ENCODE results near the gene ACACB.

DNA sequence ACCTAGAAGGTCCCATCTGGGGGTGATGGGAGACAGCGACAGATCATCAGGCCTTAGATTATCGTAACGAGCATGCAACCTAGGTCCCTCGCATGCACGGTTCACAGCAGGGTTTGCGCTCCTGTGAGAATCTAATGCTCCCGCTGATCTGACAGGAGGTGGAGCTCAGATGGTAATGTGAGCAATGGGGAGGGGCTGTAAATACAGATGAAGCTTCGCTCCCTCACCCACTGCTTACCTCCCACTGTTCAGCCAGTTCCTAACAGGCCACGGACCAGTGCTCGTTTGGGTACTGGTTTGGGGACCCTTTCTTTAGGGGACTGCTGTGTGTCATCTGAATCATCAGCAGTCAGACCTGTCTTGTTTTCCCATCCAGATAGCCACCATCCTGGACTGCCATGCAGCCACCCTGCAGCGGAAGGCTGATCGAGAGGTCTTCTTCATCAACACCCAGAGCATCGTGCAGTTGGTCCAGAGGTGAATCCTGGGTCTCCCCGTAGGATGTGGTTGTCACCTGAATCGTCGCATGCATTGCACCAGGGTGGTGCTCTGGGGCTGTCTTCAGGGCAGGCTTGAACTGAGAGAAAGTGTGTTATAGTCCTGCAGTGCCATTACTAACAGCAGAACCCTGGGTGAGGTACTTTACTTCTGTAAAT is 96.2 kb downstream of the ACACB start:
- TF ChIP-seq, protein P1, sequence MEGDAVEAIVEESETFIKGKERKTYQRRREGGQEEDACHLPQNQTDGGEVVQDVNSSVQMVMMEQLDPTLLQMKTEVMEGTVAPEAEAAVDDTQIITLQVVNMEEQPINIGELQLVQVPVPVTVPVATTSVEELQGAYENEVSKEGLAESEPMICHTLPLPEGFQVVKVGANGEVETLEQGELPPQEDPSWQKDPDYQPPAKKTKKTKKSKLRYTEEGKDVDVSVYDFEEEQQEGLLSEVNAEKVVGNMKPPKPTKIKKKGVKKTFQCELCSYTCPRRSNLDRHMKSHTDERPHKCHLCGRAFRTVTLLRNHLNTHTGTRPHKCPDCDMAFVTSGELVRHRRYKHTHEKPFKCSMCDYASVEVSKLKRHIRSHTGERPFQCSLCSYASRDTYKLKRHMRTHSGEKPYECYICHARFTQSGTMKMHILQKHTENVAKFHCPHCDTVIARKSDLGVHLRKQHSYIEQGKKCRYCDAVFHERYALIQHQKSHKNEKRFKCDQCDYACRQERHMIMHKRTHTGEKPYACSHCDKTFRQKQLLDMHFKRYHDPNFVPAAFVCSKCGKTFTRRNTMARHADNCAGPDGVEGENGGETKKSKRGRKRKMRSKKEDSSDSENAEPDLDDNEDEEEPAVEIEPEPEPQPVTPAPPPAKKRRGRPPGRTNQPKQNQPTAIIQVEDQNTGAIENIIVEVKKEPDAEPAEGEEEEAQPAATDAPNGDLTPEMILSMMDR (IDR thresholded peaks at IDR 0.05; ENCODE audit: borderline replicate concordance, extremely low read depth, low read length, poor library complexity, severe bottlenecking), result no peak
- no peak for TF ChIP-seq EZH2 (IDR thresholded peaks at IDR 0.05; ENCODE audit: borderline replicate concordance, low read depth, low read length, severe bottlenecking)

Measured in DND-41 (cell line).